ENCODE data around the gene WWOX.
A peak's percentile ranks its signal among the peaks of the same experiment; 100 is the strongest.

The WWOX gene

DNA sequence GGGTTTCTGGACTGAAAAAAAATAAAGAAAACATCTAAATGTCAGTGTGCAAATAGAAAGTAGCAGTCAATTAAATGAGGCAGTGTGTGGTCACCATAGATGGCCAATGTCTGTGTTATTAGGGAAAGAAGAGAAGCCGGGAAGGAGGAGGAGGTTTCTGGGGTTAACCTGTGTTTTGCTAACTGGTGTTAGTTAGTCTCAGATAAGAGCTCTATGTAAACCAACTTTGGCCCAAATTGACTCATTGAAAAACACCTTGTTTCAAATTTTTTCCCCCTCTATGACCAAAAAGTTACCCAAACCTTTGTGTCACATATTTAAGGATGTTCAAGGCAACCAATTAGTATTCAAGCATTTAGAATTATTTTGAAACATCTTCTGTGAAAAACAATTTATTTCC lies 970.2 kb downstream of the WWOX start:
- DNase-seq (ENCODE audit: low spot score): no peak

- no peak for DNase-seq (ENCODE audit: low spot score)
Measured at GRCh38 chr16:79071424-79071823, 972.0 kb downstream of the WWOX start.

- DNase-seq (ENCODE audit: low spot score): no peak
Measured at GRCh38 chr16:79072517-79072916, 973.1 kb downstream of the WWOX start.

DNA sequence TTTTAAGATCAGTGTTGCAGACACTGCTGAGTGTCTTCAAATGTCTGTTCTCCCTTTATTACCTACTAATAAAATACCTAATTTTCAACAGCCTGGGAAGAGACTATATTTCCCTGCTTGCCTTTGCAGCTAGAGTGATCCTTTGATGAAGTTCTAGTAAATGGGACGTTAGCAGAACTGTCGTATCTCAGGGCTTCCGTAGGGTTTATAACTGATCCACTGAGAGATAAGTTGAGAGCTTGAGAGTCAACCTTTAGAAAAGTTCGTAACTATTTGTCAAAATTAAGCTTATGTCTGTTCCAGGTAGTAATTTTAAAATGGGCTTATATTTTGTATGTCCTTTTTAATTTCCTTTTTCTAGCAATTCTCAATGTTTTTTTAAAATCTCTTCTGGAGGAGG lies 974.1 kb downstream of the WWOX start:
- DNase-seq (ENCODE audit: low spot score): no peak

DNA sequence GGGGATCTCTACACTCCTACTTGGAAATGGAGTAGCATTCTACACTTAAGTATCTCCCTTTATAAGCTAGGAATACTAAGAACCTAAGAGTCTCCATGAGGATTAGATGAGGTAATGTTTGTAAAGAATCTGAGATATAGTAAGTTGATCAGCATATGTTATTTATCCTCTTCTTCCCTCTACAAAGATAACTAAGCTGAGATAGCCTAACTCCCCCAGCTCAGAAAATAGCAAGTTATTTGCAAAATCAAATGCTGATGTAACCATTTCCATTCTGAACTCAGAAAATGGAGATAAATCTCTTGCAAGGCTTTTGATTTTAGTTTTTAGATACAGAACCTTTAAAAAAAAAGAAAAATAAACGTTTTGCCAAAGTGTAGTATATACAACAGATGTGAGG lies 975.1 kb downstream of the WWOX start:
- no peak for DNase-seq (ENCODE audit: low spot score)

GRCh38 chr16:79074951-79075350 lies 975.5 kb downstream of the WWOX start:
- DNase-seq (ENCODE audit: low spot score): no peak

- DNase-seq (ENCODE audit: low spot score): no peak
Measured at GRCh38 chr16:79076047-79076767, 976.8 kb downstream of the WWOX start.

DNA sequence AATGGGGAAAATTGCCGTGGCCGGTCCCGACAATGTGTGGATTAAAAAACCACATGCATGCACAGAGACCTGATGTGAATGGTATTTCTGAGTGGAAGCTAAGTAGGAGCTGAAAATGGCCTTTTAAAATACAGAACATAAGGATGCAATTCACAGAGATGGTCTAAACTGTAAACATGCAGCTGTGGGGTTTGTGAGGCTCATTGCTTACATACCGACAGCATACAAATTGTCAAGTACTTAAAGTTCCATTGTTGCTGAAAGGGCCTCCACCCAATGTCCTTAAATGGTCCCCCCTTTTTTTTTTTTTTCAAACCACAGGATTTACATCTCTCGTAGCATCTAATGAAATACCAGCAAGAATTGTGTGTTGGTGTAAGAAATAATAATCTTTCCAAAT lies 977.9 kb downstream of the WWOX start:
- no peak for DNase-seq (ENCODE audit: low spot score)

- DNase-seq (ENCODE audit: low spot score): no peak
Measured at GRCh38 chr16:79079656-79080420, 980.4 kb downstream of the WWOX start.

- DNase-seq (ENCODE audit: low spot score): no peak
Measured at GRCh38 chr16:79081297-79082066, 982.0 kb downstream of the WWOX start.

- no peak for DNase-seq (ENCODE audit: low spot score)
Measured at GRCh38 chr16:79082970-79083369, 983.5 kb downstream of the WWOX start.

- DNase-seq (ENCODE audit: low spot score): no peak
Measured at GRCh38 chr16:79083508-79084299, 984.2 kb downstream of the WWOX start.

DNA sequence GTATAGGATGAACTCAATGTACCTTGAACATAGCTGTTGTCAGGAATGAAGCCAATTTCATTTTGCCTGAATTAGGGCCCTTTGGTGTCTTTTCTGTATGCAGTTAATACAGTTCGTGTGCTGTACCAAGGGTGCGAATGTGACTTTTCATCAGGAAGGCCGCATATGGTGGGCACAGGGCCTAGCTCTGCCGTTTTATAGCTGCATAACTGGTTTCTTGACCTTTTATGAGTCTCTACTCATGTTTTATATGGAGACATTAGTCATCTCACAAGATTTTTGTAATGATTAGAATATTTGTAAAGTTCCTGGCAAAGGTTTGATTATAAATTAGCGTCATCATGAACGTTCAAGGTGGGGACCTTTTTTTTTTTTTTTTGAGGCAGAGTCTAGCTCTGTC lies 989.5 kb downstream of the WWOX start:
- no peak for DNase-seq (ENCODE audit: low spot score)

DNA sequence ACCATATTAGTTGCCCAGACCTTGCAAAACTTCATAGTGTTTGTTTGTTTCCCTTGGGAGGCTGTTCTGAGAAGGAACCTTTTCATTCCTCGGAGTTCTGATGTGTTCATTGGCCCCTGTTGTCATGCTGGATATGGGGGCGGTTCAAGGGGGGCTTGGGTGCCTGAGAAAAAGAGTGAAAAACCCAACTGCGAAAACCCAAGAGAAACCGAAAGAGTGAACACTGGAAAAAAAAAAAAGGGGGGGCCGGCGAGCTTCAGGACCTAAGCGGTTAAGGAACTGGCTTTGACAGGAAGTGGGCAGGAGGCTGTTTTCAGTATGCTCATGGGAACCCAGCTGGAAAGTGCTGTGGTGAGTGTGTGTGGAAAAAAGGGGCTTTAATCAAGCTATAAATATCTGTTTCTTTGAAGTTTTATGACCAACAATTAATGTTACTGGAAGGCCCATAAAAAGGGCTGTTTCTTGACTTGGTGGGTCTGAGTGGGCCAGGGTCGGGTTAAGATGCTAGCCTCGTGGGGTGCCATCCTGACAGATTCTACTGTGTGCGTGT lies 990.4 kb downstream of the WWOX start:
- peak; percentile 49 for DNase-seq (ENCODE audit: low spot score)

DNA sequence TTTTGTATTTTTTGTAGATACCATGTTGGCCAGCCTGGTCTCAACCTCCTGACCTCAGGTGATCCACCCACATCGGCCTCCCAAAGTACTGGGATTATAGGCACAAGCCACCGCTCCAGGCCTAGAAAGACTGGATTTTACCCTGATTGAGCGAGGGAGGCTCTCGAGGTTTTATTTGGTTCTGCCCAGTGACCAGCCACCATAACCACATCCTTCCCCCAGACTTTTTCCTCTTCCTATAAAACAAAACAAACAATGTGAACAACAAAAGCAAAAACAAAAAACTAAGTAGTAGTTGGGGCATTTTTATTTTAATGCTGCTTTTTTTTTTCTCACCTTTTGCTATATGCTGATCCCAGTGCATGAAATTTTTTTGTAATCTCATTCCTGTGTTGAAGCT lies 991.5 kb downstream of the WWOX start:
- no peak for DNase-seq (ENCODE audit: low spot score)

DNA sequence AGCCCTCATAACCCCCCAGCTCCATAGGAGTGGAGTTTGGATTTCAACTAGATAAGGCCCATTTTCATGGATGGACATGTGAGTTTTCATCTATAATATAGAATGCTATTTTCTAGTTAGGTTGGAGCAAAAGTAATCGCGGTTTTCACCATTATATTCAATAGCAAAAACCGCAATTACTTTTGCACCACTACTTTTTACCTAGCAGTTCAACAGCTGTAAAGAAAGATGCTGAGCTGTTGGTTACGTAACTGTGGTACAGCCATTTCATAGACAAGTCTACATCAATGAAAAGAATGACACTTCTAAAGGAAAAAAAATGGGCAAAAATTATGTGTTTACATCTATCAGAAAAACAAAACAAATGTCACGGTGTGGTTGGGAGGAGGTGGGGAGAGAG lies 993.4 kb downstream of the WWOX start:
- DNase-seq (ENCODE audit: low spot score): no peak

DNA sequence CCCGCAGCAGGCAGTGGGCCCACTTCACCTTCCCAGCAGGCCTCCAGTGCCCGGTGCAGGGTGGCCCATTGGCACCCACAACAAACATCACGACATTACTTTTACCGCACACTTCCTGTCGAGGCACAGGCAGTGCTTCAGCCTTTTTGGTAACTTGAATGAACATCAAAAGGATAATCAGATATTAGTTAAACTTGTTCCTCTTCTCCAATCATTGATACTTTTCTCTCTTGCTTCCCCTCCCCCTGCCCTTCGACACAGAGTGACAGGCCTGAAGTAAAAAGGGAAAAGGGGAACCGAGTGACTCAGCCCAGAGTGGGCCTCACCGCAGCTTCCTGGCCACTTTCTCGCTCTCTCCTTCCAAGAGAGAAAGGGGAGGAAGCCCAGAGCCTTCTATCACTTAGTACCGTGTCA lies 994.1 kb downstream of the WWOX start:
- DNase-seq (ENCODE audit: low spot score): peak; percentile 27

- DNase-seq (ENCODE audit: low spot score): no peak
Measured at GRCh38 chr16:79096246-79096645, 996.8 kb downstream of the WWOX start.

GRCh38 chr16:79097166-79097565 lies 997.7 kb downstream of the WWOX start:
- DNase-seq (ENCODE audit: low spot score): no peak

DNA sequence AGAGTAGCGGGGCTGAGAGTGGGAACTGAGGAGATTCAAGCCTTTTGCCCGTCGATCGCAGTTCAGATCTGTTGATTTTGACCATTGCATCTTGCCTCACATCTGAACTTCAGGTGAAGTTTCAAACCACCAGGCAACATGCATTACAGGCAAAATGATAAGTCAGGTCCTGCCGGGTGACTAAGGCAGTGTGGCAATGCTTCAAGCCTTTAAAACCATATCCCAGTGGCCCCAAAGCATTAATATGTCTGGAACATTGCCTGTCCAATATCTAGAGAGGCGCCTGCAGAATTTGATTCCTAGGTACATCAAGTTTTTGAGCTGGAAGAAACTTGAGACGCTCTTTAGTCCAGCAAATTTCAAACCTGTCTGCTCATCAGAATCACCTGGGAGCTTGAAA lies 998.3 kb downstream of the WWOX start:
- no peak for DNase-seq (ENCODE audit: low spot score)

- DNase-seq (ENCODE audit: low spot score): no peak
Measured at GRCh38 chr16:79098907-79099306, 999.5 kb downstream of the WWOX start.

GRCh38 chr16:79099716-79100115 lies 1000.3 kb downstream of the WWOX start:
- DNase-seq (ENCODE audit: low spot score): no peak
